IPS-NIHi7 (cell line): ENCODE measurements around the gene GDPD4.

Experiments
- DNase-seq: peaks from one replicate; pipeline ENCODE4 v3.0.0; 2012; ENCODE audit warnings: mixed read lengths; ENCODE audit errors: extremely low spot score

GDPD4 gene

DNA sequence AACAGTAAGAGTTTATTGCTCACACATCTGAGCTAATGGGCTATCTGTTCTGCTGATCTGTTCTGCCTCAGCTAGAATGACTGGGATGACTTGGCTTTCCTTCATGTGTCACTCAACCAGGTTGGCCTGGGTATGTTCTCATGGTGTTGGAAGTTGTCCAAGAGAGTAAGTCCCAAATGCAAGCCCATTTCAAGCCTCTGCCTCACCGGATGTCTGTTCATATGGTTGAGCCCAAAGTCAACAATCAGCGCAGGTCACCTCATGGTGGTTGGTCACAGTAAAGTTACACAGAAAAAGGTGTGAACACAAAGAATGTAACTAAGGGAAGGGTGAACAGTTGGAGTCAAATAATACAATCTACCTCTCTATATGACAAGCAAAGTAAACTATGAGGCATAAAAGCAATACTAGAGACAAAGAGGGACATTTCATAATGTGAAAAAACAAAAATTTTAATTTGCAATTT, 1.9 kb downstream of the GDPD4 start:
- no peak for DNase-seq

DNA sequence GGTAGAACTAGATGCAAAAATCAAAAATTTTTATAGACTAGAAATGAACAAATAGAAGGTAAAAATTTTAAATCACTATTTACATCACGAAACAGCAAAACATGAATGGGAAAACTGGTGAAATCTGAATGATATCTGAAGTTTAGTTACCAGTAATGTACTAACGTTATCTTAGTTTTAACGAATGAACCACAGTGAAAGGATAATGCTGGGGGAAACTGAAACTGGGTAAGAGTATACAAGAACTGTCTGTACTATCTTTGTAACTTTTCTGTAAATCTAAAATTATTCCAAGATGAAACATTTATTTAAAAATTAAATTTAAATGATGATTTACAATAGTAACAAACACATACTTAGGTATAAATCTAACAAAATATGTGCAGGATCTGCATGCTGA, 7.4 kb downstream of the GDPD4 start:
- DNase-seq, result no peak

DNA sequence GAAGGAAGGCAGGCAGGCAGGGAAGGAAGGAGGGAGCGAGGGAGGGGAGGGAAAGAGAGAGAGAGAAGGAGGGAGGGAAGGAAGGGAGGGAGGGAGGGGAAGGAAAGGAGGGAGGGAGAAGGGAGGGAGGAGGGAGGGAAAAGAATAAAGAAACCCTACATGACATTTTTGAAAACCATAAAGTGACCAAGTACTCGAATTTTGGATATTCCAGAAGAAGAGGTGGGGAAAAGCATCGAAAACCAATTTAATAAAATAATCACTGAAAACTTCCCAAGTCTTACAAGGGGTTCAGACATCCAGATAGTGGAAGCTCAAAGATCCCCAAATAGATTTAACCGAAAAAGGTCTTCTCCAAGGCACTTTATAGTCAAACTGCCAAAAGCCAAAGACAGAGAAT, 11.7 kb downstream of the GDPD4 start:
- no peak for DNase-seq

DNA sequence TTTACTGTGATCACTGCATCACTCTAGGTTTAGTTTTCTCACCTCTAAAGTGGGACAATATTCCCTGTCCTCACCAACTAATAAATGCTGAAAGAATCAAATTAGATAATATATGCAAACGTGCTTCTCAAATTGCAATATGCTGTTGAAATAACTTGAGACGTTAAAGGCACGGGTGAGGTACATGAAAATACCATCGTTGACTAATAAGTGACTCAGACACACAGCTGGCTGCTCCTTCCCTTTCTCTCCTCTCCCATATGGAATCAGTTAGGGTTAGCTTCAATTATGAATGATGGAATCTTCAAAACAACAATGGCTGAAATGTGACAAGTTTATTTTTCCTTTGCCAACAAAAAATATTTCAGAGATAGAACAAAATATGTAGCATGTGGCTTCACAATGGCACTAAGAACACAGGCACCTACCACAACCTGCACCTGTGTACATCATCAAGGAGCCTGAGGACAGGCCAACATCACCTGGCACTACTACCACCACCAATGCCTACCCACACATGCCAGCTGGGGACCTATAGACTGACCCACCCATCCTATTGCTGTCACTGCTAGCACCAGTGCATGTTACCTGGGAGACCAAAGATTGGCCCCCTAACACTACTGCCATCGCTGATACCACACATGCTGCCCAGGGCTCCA, 13.7 kb downstream of the GDPD4 start:
- no peak for DNase-seq

- no peak for DNase-seq
These were observed 14.3 kb downstream of the GDPD4 start for GRCh38 chr11:77287136-77287535.

- DNase-seq, result no peak
These were observed 16.7 kb downstream of the GDPD4 start for GRCh38 chr11:77284476-77285468.

DNA sequence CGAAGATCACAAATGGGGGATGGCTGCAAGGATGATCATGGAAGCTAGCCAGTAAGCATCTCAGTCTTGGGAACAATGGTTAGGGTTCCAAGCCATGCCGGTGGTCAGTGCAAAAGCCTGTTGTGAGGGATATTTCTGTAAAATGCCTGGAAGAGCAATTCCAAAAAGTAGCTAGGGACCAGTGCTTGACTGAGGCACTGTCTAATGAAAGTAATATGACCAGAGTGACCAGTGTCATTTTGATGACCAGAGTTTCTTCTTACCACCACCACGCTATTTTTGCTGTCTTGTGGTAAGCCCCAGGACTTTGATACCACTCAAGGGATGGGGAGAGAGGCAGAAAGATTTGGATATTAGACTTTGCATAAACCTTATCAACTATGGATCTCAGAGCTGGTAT, 18.4 kb downstream of the GDPD4 start:
- DNase-seq, result no peak

DNA sequence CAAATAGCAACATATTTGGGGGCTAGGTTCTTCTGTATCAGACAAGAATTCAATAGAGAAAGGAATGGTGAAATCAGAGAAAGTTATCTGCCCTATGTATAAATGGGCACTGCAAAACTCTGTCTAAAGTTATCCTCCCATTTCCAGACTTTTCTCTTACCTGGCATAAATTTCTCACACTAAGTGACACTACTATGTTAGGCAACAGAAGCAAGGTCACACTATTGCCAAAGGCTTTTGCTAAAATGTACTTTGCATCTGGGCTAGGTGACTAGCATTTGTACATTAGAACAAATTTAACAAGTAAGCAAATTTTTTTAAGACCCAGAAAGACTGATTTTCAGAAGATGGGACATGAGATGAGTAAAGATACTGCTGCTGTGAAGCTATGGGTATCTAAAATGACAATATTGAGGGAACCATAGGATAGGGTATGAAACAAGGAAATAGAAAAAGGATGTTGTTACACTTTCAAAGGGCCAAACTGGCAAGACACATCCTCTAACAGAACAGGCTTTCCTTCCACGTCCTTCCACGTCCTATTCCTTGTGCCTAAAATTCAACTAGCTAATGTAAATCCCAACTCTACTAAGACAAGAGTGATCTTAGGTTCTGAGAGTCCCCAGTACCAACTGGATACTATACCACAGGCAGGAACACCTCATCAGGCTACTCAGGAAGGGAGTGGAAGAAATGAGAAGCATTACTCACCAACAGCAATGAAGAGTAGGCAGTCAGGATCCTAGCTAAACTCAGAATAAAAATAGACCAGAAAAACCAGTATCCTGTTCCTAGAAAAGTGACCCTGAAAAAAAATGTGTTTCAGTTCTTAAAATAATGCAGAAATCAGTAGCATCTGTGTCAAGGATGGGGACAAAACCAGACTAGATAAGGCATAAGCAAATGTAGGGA, 22.6 kb downstream of the GDPD4 start:
- no peak for DNase-seq

GRCh38 chr11:77276271-77276670, 25.2 kb downstream of the GDPD4 start:
- no peak for DNase-seq

- DNase-seq, result no peak
These were observed 30.6 kb downstream of the GDPD4 start for GRCh38 chr11:77270921-77271320.

DNA sequence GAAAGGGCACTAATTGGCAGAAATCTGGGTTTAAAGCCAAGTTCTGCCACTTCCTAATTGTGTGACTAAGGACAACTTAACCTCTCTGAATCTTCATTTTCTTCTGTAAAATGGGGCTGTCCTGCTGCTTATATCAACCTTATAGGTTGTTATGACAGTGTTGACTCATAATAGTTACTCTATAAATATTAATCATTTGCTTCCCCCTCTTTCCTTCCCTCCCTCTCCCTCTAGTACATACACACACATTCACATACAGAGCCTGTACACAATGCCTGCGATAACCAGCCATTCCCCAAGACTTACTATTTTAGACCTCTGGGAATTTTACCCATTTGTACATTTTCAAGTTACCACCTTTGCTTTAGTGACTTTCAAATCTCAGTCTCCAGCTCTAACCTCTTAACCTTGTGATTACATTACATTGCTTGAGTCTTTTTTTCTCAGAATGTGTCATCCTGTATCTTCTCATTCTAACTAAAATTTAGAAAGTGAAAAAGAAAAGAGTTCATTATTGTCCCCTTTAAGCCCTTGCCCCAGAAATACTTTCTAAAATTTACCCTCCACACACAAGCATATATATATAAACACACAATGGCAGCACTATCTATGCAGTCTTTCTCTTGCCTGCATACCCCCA, 31.9 kb downstream of the GDPD4 start:
- no peak for DNase-seq

DNA sequence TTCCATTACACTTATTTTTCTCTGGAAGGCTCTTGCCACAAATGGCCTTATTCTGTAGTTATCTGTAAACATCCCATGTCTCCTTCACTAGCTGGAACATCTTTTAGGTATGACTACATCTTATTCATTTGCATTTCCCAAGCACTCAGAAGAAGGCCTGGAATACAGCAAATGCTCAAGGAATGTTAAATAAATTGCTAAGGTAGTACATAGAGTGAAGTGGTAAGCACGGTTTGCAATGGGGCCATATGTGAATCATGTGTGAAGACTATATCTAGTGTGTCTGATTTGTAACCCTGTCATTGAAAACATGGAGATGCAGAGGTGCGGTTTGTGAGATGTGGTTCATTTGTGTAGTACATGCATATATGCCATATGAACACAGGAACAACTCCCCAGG, 33.5 kb downstream of the GDPD4 start:
- no peak for DNase-seq

GRCh38 chr11:77266766-77267165, 34.7 kb downstream of the GDPD4 start:
- DNase-seq, result no peak

GRCh38 chr11:77262803-77263202, 38.7 kb downstream of the GDPD4 start:
- DNase-seq, result no peak

GRCh38 chr11:77259641-77260040, 41.8 kb downstream of the GDPD4 start:
- DNase-seq, result no peak

DNA sequence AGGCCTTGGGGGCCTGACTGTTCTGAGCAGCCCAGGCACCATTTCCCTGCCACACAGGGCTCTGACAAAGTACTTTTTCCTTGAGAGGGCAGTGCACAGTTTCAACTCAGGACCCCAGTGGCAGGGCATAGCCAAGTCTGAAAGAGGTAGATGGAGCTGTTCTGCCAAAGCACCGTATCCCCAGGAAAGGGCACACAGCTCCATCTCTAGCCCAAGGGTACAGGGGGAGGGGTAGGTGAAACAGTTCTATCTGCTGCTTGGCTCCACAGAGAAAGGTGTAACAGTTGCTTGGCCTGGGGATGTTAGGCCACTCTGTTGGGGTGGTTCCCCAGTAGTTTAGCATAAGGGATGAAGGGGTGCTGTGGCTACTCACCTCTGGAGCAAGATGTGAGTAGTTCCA, 47.8 kb downstream of the GDPD4 start:
- DNase-seq, result no peak

GRCh38 chr11:77252555-77253270, 48.8 kb downstream of the GDPD4 start:
- no peak for DNase-seq

DNA sequence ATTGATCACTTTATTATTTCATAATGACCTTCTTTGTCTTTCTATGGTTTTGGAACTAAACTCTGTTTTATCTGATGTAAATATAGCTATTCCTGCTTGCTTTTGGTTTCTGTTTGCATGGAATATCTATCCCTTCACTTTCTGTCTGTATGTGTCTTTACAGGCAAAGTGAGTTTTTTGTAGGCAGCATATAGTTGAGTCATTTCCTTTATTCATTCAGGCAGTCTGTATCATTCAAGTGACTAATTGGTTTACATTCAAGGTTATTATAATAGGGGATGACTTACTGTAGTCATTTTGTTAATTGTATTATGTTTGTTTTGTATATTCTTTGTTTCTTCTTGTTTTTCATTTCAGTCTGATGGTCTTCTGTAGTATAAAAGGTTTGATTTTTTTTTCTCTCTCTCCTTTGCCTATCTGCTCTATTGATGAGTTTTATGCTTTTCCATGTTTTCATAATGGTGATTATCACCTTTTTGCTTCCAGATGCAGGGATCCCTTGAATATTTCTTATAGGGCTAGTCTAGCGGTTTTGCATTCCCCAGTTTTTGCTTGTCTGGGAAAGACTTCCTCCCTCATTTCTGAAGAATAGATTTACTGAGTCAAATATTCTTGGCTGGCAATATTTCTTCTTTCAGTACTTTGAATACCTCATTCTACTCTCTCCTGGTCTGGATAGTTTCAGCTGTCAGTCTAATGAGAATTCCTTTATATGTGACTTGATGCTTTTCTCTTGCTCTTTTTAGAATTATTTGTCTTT, 50.4 kb downstream of the GDPD4 start:
- DNase-seq, result no peak

DNA sequence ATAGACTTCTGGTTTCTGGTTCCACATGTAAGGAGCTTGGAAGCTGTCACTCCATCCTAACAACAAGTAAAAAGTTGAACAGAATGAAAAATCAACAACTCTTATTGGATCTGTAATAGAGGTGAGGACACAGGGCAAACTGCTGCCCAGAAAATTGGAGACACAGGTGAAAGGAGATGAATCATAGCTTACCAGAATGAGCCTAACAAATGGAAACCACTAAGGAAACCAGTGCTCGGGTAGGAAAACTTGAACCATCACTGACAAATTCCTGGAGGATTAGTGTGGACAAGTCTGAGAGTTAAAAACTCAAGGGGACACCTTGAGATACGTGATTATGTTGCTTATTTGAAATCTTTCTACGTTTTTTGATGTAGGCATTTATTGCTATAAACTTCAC, 52.1 kb downstream of the GDPD4 start:
- DNase-seq, result no peak
